NCI-H1436 treated with DMSO at 0.1 percent for 48 hours (cell line): Measurements from ENCODE around the gene ITGA5.

Experiments
- DNase-seq: peaks from one replicate; lab custom pipeline; 2025; lab: John Stamatoyannopoulos, UW

The ITGA5 gene

DNA sequence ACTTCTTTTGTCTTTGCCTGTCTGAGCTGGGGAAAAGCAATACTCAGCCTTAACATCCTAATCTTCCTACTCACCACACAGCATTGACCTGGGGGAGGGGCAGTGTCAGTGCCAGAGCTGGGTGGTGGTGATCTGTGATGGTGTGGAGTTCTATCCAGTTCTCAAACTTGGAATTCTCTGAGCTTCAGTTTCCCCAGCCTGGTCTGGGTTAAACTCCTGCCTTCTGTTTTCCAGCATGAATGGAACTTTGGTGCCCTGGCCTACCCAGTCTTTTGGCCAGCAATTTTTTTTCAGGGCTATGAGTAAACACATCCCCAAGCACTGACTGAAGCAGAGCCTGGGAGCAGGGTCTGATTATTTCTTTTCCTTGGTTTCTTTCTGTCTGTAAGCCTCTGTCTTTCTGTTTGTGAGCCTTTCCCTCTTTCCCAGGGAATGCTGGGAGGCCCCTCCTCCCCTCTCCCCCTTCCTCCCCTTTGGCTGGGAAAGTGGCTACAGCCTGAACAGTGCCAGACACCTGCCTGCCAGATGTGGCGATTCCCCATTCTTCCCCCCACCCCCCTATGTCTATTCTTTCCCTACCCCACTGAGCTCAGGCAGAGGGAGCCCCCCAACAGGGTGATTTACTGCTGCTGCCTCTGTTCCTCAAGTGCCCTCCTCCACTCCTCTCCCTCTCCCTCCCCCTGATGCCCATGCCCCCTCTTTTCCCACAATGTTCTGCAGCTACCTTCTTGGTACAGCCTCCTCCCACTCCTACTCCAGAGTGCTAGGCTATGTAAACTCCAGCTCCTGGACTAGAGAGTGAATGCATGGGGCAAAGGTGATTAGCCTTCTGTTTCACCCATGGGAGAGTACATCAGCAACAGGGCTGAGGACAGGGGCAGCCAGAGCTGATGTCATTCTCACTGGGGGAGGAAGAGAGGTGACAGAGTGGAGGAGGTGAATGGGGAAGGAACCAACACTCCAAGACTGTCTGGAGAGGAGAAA is 65.9 kb downstream of the ITGA5 start:
- no peak for DNase-seq

- no peak for DNase-seq
These were observed 67.0 kb downstream of the ITGA5 start for GRCh38 chr12:54352022-54352531.

- no peak for DNase-seq
These were observed 67.7 kb downstream of the ITGA5 start for GRCh38 chr12:54351341-54351740.

DNA sequence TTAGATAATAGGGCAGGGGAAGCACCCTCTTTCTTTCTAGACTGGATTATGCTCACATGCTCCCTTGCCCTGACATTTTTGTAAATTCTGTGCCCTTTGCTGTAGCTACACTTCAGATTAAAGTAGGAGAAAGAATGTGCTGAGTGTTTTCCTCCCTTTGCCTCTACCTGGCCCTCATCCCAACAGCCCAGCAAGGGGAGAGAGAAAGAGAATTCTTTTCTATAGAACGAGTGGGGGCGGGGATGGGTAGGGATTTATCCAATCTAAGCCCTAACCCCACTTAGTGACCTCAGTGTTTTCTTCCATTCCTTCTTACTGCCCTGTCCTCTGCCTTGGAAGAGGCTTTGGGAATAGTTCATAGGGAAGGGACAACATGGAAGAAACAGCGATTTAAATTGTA is 68.3 kb downstream of the ITGA5 start:
- DNase-seq = no peak

GRCh38 chr12:54349679-54350078 is 69.4 kb downstream of the ITGA5 start:
- no peak for DNase-seq

- DNase-seq = no peak
These were observed 70.0 kb downstream of the ITGA5 start for GRCh38 chr12:54349036-54349435.
